A549 (cell line): ENCODE results near the gene CDK17. TPM values are rescaled to one million over a fixed set of nuclear protein-coding genes. Genes with fewer than 3 reads are reported as not detected.

Source experiments
- ATAC-seq, 2 experiments: fragments of 200-7000 bp in 1 of 2; fragments of >200 bp in 1 of 2; cut with Nextera tagmentation in 1 of 2; cut with Tn5 transposase in 1 of 2; 3 replicates each; pipeline versions ENCODE4 v1.8.0 to v1.9.1; 2018 to 2020; ENCODE audit warnings: mild to moderate bottlenecking in 1 of 2, moderate library complexity in 1 of 2
- CTCF ChIA-PET: fragments of 300-600 bp; sonication (Branson Sonifier 250); formaldehyde crosslinking; extraction: SDS; loops from one replicate; lab custom pipeline; 2021; ENCODE audit warnings: antibody characterized with exemption, inconsistent platforms; lab: Yijun Ruan, JAX
- POLR2A ChIA-PET: fragments of 350-600 bp; formaldehyde crosslinking; extraction: SDS; loops from one replicate; lab custom pipeline; 2021; ENCODE audit warnings: antibody characterized with exemption, inconsistent platforms; lab: Yijun Ruan, JAX
- DNase-seq, 2 experiments: peaks; one replicate each; pipeline versions ENCODE4 v3.0.0 to v3.0.0-alpha.2; 2011 to 2016; ENCODE audit warnings: low read depth in 1 of 2, low spot score in 1 of 2
- FAIRE-seq: peaks from 2 replicates; lab custom pipeline; 2011; peaks lifted over from hg19 to GRCh38; lab: Jason Lieb, UNC
- H3K27ac ChIP-seq, 2 experiments: fragments of >200 bp; sonication (Bioruptor Twin); formaldehyde crosslinking; 3 replicates each; pipeline ENCODE4 v1.5.1; 2016 to 2017
- H3K4me1 ChIP-seq: fragments of >200 bp; sonication (Bioruptor Twin); formaldehyde crosslinking; 3 replicates; pipeline ENCODE4 v1.6.1; 2016
- H3K4me2 ChIP-seq: fragments of >200 bp; sonication (Bioruptor Twin); formaldehyde crosslinking; 3 replicates; pipeline ENCODE4 v1.6.1; 2016
- H3K4me3 ChIP-seq: fragments of >200 bp; sonication (Bioruptor Twin); formaldehyde crosslinking; 3 replicates; pipeline ENCODE4 v1.5.1; 2016
- H3K9me3 ChIP-seq: fragments of >200 bp; sonication (Bioruptor Twin); formaldehyde crosslinking; 3 replicates; pipeline ENCODE4 v1.6.1; 2016
- EHF ChIP-seq: fragments of 250-450 bp; sonication (Bioruptor Pico); IDR thresholded peaks from 2 replicates; pipeline ENCODE4 v1.5.0; 2020; ENCODE audit warnings: mild to moderate bottlenecking
- EHMT2 ChIP-seq: fragments of 200-600 bp; sonication (generic); IDR thresholded peaks from 2 replicates; pipeline ENCODE4 v1.6.1; 2016; ENCODE audit warnings: antibody characterized with exemption, low read depth, mild to moderate bottlenecking, moderate library complexity
- ELK1 ChIP-seq: fragments of 150-350 bp; IDR thresholded peaks from 2 replicates; pipeline ENCODE4 v1.6.1; 2014; ENCODE audit warnings: low read depth, mild to moderate bottlenecking, low read length
- FOXS1 ChIP-seq: fragments of 250-450 bp; sonication (Bioruptor Pico); IDR thresholded peaks from 2 replicates; pipeline ENCODE4 v1.5.0; 2020; ENCODE audit warnings: mild to moderate bottlenecking, moderate library complexity
- HDAC2 ChIP-seq: fragments of 200-600 bp; sonication (generic); IDR thresholded peaks from 2 replicates; pipeline ENCODE4 v1.6.1; 2016
- HES2 ChIP-seq: fragments of >200 bp; sonication (Bioruptor Twin); formaldehyde crosslinking; IDR thresholded peaks from 2 replicates; pipeline ENCODE4 v1.6.1; 2016
- HEYL ChIP-seq: fragments of 250-450 bp; sonication (Bioruptor Pico); IDR thresholded peaks from 2 replicates; pipeline ENCODE4 v1.8.0; 2021; ENCODE audit warnings: mild to moderate bottlenecking, moderate library complexity
- HMGXB4 ChIP-seq: fragments of 250-450 bp; sonication (Bioruptor Pico); IDR thresholded peaks from 2 replicates; pipeline ENCODE4 v1.5.0; 2021; ENCODE audit warnings: mild to moderate bottlenecking, moderate library complexity, borderline replicate concordance
- HOXA7 ChIP-seq: fragments of 250-450 bp; sonication (Bioruptor Pico); IDR thresholded peaks from 2 replicates; pipeline ENCODE4 v1.5.0; 2020; ENCODE audit warnings: mild to moderate bottlenecking, moderate library complexity
- HOXB13 ChIP-seq: fragments of 250-450 bp; sonication (Bioruptor Pico); IDR thresholded peaks from 2 replicates; pipeline ENCODE4 v1.5.0; 2020; ENCODE audit warnings: low read depth, mild to moderate bottlenecking, moderate library complexity
- HOXB5 ChIP-seq: fragments of 250-450 bp; sonication (Bioruptor Pico); IDR thresholded peaks from 2 replicates; pipeline ENCODE4 v1.5.0; 2020; ENCODE audit warnings: mild to moderate bottlenecking, moderate library complexity
- KDM5A ChIP-seq: fragments of 200-600 bp; sonication (generic); IDR thresholded peaks from 2 replicates; pipeline ENCODE4 v1.6.1; 2016; ENCODE audit warnings: antibody characterized with exemption, mild to moderate bottlenecking
- MAFK ChIP-seq: fragments of 450-650 bp; IDR thresholded peaks from 2 replicates; pipeline ENCODE4 v1.6.1; 2014; ENCODE audit not compliant: partially characterized antibody
- MAZ ChIP-seq: fragments of 150-350 bp; IDR thresholded peaks from 2 replicates; pipeline ENCODE4 v1.6.1; 2014; ENCODE audit warnings: antibody characterized with exemption, low read depth, low read length, borderline replicate concordance
- NFE2L2 ChIP-seq: fragments of 150-350 bp; conservative IDR thresholded peaks from 2 replicates; pipeline ENCODE4 v1.6.1; 2014; ENCODE audit warnings: low read length
- NR3C1 ChIP-seq: fragments of >200 bp; sonication (Bioruptor Twin); formaldehyde crosslinking; IDR thresholded peaks from 3 replicates; pipeline ENCODE4 v1.6.1; 2017
- POLR2AphosphoS2 ChIP-seq: conservative IDR thresholded peaks from 2 replicates; pipeline ENCODE4 v1.6.1; 2012; ENCODE audit warnings: low read length, improper control_type of control experiment, inconsistent platforms
- RCOR1 ChIP-seq: fragments of 150-350 bp; IDR thresholded peaks from 2 replicates; pipeline ENCODE4 v1.6.1; 2014; ENCODE audit warnings: antibody characterized with exemption, low read length, low read depth
- REST ChIP-seq: fragments of 200-600 bp; sonication (generic); IDR thresholded peaks from 2 replicates; pipeline ENCODE4 v1.6.1; 2016; ENCODE audit warnings: antibody characterized with exemption, mild to moderate bottlenecking, moderate library complexity
- RFX5 ChIP-seq: fragments of 450-650 bp; IDR thresholded peaks from 2 replicates; pipeline ENCODE4 v1.7.1; 2014; ENCODE audit warnings: antibody characterized with exemption, mild to moderate bottlenecking, moderate library complexity
- SMC3 ChIP-seq: fragments of >200 bp; sonication (Bioruptor Twin); formaldehyde crosslinking; IDR thresholded peaks from 3 replicates; pipeline ENCODE4 v1.6.1; 2018; ENCODE audit warnings: inconsistent platforms
- TP53 ChIP-seq: fragments of 250-450 bp; sonication (Bioruptor Pico); IDR thresholded peaks from 2 replicates; pipeline ENCODE4 v1.5.0; 2021; ENCODE audit warnings: mild to moderate bottlenecking, moderate library complexity
- ZFP36 ChIP-seq: fragments of 450-650 bp; IDR thresholded peaks from 2 replicates; pipeline ENCODE4 v1.6.1; 2014; ENCODE audit warnings: borderline replicate concordance; ENCODE audit not compliant: partially characterized antibody
- ZNF302 ChIP-seq: fragments of 250-450 bp; sonication (Bioruptor Pico); IDR thresholded peaks from 2 replicates; pipeline ENCODE4 v1.9.0; 2021; ENCODE audit warnings: inconsistent platforms, mild to moderate bottlenecking, moderate library complexity
- WGBS: methylation state at CpG from one replicate; pipeline ENCODE4 v1.1.6; 2017; ENCODE audit errors: missing lambda C conversion rate; 5-methylcytosine and 5-hydroxymethylcytosine counted together
- polyA plus RNA-seq, 4 experiments: library from polyadenylated mRNA; depleted of rRNA in 3 of 4; stranded (reverse); fragments of >200 nt; fragmentation: RNase III in 1 of 4; extraction: RNeasy Plus Mini Kit Qiagen cat#74134 plus additional on column Dnase treatment in 1 of 4; gene quantifications; 2 replicates in 3 of 4; 3 replicates in 1 of 4; pipeline ENCODE4 v1.2.3, GENCODE V29; 2011 to 2017

Gene CDK17
- polyA plus RNA-seq, 2 of the 4 experiments (the other 2 are of a cell fraction), result 11.4 to 43.5 TPM

GRCh38 chr12:96289067-96289466, 111.2 kb downstream of the CDK17 start:
- no peaks in the 10 kb centered on the region for H3K4me1 ChIP-seq
- WGBS, result 83% methylated on average over 5 of the region's 5 CpGs
- TF ChIP-seq HOXA7 (CRISPR knock-in tag) (no peak), RFX5 (no peak), HDAC2 (no peak), ZFP36 (no peak), EHMT2 (no peak), HMGXB4 (CRISPR knock-in tag) (no peak), MAFK (no peak), ZNF302 (CRISPR knock-in tag) (no peak), REST (no peak), POLR2AphosphoS2 (no peak), HEYL (no peak), SMC3 (no peak)
- no peak overlapping the region for H3K27ac ChIP-seq
- H3K9me3 ChIP-seq, result no peaks in the 10 kb centered on the region
- FAIRE-seq (no peak), DNase-seq (no peak), ATAC-seq (no peak)
- POLR2A ChIA-PET, result no interaction called here
- no peak overlapping the region for H3K4me3 ChIP-seq
- no peak overlapping the region for H3K4me2 ChIP-seq
- CTCF ChIA-PET, result interaction anchor here (0.9 to 1.5 kb wide), 3 partner anchors 10 to 208 kb away, joined by 3 to 4 read pairs (median 3); partner anchors contain the start of gene CDK17

GRCh38 chr12:96285158-96285557, 115.1 kb downstream of the CDK17 start:
- no peak for FAIRE-seq
- no peaks in the 10 kb centered on the region for H3K9me3 ChIP-seq
- TF ChIP-seq KDM5A (no peak), NR3C1 (no peak), RFX5 (no peak), HOXA7 (CRISPR knock-in tag) (no peak), MAZ (no peak), EHF (CRISPR knock-in tag) (no peak), ELK1 (no peak), MAFK (no peak), HDAC2 (no peak), NFE2L2 (no peak), HOXB5 (CRISPR knock-in tag) (no peak), HOXB13 (CRISPR knock-in tag) (no peak), FOXS1 (no peak), ZFP36 (no peak), RCOR1 (no peak), POLR2AphosphoS2 (no peak), HES2 (no peak), TP53 (CRISPR knock-in tag) (no peak)
- CTCF ChIA-PET, result no interaction called here
- no peak overlapping the region for H3K4me3 ChIP-seq
- no peaks in the 10 kb centered on the region for H3K4me1 ChIP-seq
- no peak for ATAC-seq
- POLR2A ChIA-PET, result no interaction called here
- no peak overlapping the region for H3K27ac ChIP-seq
- DNase-seq, result no peak
- no peak overlapping the region for H3K4me2 ChIP-seq
